Measurements from ENCODE around the gene BLOC1S4.

Gene BLOC1S4

GRCh38 chr4:6761649-6762615 is 46.0 kb downstream of the BLOC1S4 start:
- peak in 40 of 51 donors; percentile 17 to 82 (median 58) for DNase-seq

GRCh38 chr4:6763330-6763851 is 47.4 kb downstream of the BLOC1S4 start:
- no peak for DNase-seq

GRCh38 chr4:6764976-6765620 is 49.1 kb downstream of the BLOC1S4 start:
- DNase-seq: no peak

- no peak for DNase-seq
Measured at GRCh38 chr4:6765703-6766102, 49.7 kb downstream of the BLOC1S4 start.

All from hypothalamus (tissue), 51 donors.